ENCODE measurements around the gene WRNIP1. TPM values are rescaled to one million over a fixed set of nuclear protein-coding genes. Genes with fewer than 3 reads are reported as not detected.

The WRNIP1 gene
- total RNA-seq, 1 donor from 2014 or later, result 46.5 TPM

DNA sequence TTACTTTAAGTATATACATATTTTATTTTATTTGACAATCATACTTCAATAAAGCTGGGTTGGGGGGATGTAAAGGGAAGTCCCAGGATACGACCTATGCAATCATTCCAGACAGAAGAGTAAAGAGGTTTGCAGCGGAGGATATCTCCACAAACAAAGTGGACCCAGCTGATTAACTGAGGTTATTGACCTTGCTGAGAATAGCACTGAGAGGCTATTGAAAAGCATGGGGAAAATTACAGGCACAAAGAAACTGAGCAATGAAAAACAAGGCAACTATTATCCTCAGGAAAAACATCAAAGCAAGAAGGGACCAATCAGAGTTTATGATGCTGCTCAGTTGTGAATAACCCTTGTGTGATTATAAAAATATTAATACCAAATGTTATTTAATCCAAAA is 43.8 kb downstream of the WRNIP1 start:
- Mint-ChIP-seq H3K4me1 (ENCODE audit: low read depth, unreplicated experiment) (no peaks in the 10 kb centered on the region), H3K27ac (ENCODE audit: unreplicated experiment) (no peak overlapping the region), H3K9me3 (ENCODE audit: unreplicated experiment) (no peaks in the 10 kb centered on the region), H3K36me3 (ENCODE audit: unreplicated experiment) (no peaks in the 10 kb centered on the region), H3K27me3 (ENCODE audit: unreplicated experiment) (no peaks in the 10 kb centered on the region), H3K4me3 (ENCODE audit: unreplicated experiment) (no peak overlapping the region)
- no peak for DNase-seq
- TF ChIP-seq, protein P1, sequence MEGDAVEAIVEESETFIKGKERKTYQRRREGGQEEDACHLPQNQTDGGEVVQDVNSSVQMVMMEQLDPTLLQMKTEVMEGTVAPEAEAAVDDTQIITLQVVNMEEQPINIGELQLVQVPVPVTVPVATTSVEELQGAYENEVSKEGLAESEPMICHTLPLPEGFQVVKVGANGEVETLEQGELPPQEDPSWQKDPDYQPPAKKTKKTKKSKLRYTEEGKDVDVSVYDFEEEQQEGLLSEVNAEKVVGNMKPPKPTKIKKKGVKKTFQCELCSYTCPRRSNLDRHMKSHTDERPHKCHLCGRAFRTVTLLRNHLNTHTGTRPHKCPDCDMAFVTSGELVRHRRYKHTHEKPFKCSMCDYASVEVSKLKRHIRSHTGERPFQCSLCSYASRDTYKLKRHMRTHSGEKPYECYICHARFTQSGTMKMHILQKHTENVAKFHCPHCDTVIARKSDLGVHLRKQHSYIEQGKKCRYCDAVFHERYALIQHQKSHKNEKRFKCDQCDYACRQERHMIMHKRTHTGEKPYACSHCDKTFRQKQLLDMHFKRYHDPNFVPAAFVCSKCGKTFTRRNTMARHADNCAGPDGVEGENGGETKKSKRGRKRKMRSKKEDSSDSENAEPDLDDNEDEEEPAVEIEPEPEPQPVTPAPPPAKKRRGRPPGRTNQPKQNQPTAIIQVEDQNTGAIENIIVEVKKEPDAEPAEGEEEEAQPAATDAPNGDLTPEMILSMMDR (IDR thresholded peaks at IDR 0.05; ENCODE audit: partially characterized antibody, unreplicated experiment), result no peak

DNA sequence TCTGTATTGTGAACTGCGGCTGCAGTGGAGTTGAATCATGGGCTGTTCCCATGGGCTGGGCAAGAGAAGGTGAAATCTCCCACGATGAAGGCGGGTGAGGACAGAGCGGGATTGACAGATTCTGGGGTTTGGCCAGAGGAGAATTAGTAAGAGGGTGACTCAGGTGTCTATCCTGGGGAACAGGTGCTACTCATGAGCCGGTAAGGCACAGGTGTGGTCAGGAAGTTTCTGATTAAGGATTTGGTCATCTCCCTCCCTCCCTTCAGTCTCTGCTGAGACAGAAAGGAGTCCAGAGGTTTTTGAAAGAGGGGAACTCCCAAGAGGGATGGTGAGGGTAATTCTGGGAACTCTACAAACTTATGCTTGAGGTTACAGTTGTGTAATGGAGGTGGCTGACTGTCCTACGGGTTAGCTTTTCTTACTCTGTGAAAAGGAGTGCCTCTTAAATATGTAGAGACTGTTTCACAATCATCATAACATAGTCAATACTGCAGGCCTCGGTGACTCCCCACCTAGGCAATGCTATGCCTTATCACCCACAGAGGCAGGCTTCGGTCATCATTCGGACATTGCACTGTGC is 45.0 kb downstream of the WRNIP1 start:
- H3K4me1 Mint-ChIP-seq (ENCODE audit: low read depth, unreplicated experiment), result no peaks in the 10 kb centered on the region
- H3K36me3 Mint-ChIP-seq (ENCODE audit: unreplicated experiment), result no peaks in the 10 kb centered on the region
- no peak overlapping the region for H3K4me3 Mint-ChIP-seq (ENCODE audit: unreplicated experiment)
- no peak overlapping the region for H3K27ac Mint-ChIP-seq (ENCODE audit: unreplicated experiment)
- DNase-seq, result no peak
- H3K27me3 Mint-ChIP-seq (ENCODE audit: unreplicated experiment), result no peaks in the 10 kb centered on the region
- H3K9me3 Mint-ChIP-seq (ENCODE audit: unreplicated experiment), result no peaks in the 10 kb centered on the region
- TF ChIP-seq, protein P1 (IDR thresholded peaks at IDR 0.05; ENCODE audit: partially characterized antibody, unreplicated experiment), result no peak

DNA sequence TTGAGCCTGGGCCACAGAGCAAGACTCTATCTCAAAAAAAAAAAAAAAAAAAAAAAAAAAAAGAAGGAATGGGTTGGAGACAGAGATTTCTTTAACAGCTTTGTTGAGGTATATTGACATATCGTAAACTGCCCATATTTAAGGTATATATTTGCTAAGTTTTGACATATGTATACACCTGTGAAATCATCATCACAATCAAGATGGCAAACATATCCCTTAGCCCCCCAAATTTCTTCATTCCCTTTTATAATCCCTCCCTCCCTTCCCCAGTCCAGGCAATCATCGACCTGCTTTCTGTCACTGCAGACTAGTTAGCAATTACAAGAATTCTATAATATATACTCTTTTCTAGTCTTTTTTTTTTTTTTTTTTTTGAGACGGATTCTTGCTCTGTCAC is 47.5 kb downstream of the WRNIP1 start:
- no peak overlapping the region for H3K27ac Mint-ChIP-seq (ENCODE audit: unreplicated experiment)
- no peaks in the 10 kb centered on the region for H3K9me3 Mint-ChIP-seq (ENCODE audit: unreplicated experiment)
- H3K4me3 Mint-ChIP-seq (ENCODE audit: unreplicated experiment), result no peak overlapping the region
- peaks cover 14% of the 10 kb centered on the region for H3K36me3 Mint-ChIP-seq (ENCODE audit: unreplicated experiment)
- H3K27me3 Mint-ChIP-seq (ENCODE audit: unreplicated experiment), result no peaks in the 10 kb centered on the region
- no peaks in the 10 kb centered on the region for H3K4me1 Mint-ChIP-seq (ENCODE audit: low read depth, unreplicated experiment)
- no peak for DNase-seq
- TF ChIP-seq, protein P1 (IDR thresholded peaks at IDR 0.05; ENCODE audit: partially characterized antibody, unreplicated experiment), result no peak

DNA sequence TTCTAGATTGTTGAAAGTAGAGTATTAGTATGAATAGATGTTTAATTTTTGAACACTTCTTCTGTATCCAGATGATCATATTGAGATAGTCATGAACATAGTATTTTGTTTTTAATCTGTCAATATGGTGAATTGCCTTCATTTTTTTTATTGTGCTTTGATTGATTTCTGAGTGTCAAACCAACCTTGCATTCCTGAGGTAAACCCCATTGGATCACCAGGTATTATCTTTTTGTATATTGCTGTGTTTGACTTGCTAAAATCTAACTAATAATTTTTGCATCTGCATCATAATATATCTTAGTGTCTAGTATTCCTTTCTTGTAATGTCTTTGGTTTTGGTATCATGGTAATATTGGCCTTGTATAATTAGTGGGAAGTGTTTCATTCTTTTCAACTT is 51.0 kb downstream of the WRNIP1 start:
- no peaks in the 10 kb centered on the region for H3K27me3 Mint-ChIP-seq (ENCODE audit: unreplicated experiment)
- DNase-seq, result no peak
- no peaks in the 10 kb centered on the region for H3K9me3 Mint-ChIP-seq (ENCODE audit: unreplicated experiment)
- TF ChIP-seq, protein P1 (IDR thresholded peaks at IDR 0.05; ENCODE audit: partially characterized antibody, unreplicated experiment), result no peak
- H3K36me3 Mint-ChIP-seq (ENCODE audit: unreplicated experiment), result peaks cover 14% of the 10 kb centered on the region
- no peaks in the 10 kb centered on the region for H3K4me1 Mint-ChIP-seq (ENCODE audit: low read depth, unreplicated experiment)
- no peak overlapping the region for H3K27ac Mint-ChIP-seq (ENCODE audit: unreplicated experiment)
- no peak overlapping the region for H3K4me3 Mint-ChIP-seq (ENCODE audit: unreplicated experiment)

DNA sequence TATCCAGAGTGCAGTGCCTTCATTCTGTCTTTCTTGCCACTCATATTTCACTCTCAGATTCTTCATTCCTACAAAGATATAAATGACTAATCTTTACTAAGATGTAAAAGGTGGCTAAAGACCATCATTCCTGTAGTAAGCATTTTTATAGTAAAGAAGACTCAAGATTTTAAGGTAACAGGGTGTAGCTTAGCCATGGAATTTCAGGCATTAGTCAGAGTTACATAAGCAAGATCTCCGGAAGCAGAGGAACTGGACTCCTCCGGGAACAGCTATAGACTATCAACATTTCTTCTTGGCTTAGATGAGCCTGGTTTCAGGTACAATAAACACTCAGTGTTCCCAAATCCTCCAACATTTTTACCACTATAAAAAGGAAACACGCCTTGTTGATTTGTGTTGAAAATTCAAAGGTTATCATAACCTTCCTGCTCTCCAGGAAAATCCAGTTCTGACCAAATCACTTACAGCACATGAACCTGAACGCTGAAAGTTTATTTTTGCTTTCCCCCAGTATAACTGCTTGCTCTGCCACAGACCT is 52.8 kb downstream of the WRNIP1 start:
- Mint-ChIP-seq H3K9me3 (ENCODE audit: unreplicated experiment) (no peaks in the 10 kb centered on the region), H3K36me3 (ENCODE audit: unreplicated experiment) (peaks cover 14% of the 10 kb centered on the region), H3K4me1 (ENCODE audit: low read depth, unreplicated experiment) (no peaks in the 10 kb centered on the region), H3K4me3 (ENCODE audit: unreplicated experiment) (no peak overlapping the region), H3K27ac (ENCODE audit: unreplicated experiment) (no peak overlapping the region), H3K27me3 (ENCODE audit: unreplicated experiment) (no peaks in the 10 kb centered on the region)
- TF ChIP-seq, protein P1 (IDR thresholded peaks at IDR 0.05; ENCODE audit: partially characterized antibody, unreplicated experiment), result no peak
- no peak for DNase-seq

Measured in glutamatergic neuron (in vitro differentiated cells).